ENCODE results near the gene SORCS3. TPM values are rescaled to one million over a fixed set of nuclear protein-coding genes. Genes with fewer than 3 reads are reported as not detected.
A peak's percentile ranks its signal among the peaks of the same experiment; 100 is the strongest.

SORCS3 gene
- polyA plus RNA-seq, 1 donor from 2014 or later = 9.8 TPM

- H3K9me3 ChIP-seq (ENCODE audit: low read length) = no peaks in the 10 kb centered on the region
- no peaks in the 10 kb centered on the region for H3K9me2 ChIP-seq (ENCODE audit: insufficient read depth, low read length)
- no peak overlapping the region for H2AFZ ChIP-seq (ENCODE audit: low read depth, low read length)
- peak overlapping the region; percentile 35 for H3K4me2 ChIP-seq (ENCODE audit: low read length)
- H3K4me3 ChIP-seq (ENCODE audit: low read length) = peak overlapping the region; percentile 59
- H3K27ac ChIP-seq (ENCODE audit: low read length) = no peak overlapping the region
- H4K20me1 ChIP-seq (ENCODE audit: insufficient read depth) = no peaks in the 10 kb centered on the region
- H3K79me2 ChIP-seq (replicated peaks; ENCODE audit: insufficient read depth, low read length) = no peaks in the 10 kb centered on the region
- H3K36me3 ChIP-seq (ENCODE audit: insufficient read depth, low read length) = no peaks in the 10 kb centered on the region
- H3K27me3 ChIP-seq (ENCODE audit: insufficient read depth, low read depth, low read length) = peaks cover 6% of the 10 kb centered on the region
- H3F3A ChIP-seq (ENCODE audit: insufficient read depth, low read length, poor library complexity, severe bottlenecking) = no peaks in the 10 kb centered on the region
- H3K9ac ChIP-seq (ENCODE audit: low read length) = peak overlapping the region; percentile 36
- TF ChIP-seq TAF1 (IDR thresholded peaks at IDR 0.05; ENCODE audit: low read depth) = no peak
- TF ChIP-seq EZH2 (IDR thresholded peaks at IDR 0.05; ENCODE audit: borderline replicate concordance, insufficient read depth, low read length, poor library complexity, severe bottlenecking) = no peak
- no peak for TF ChIP-seq REST (IDR thresholded peaks at IDR 0.05; ENCODE audit: borderline replicate concordance)
- TF ChIP-seq CTCF (IDR thresholded peaks at IDR 0.05; ENCODE audit: poor library complexity, severe bottlenecking) = peak; percentile 26
- TF ChIP-seq EP300 (conservative IDR thresholded peaks at IDR 0.05; ENCODE audit: poor library complexity, severe bottlenecking) = no peak
Measured at GRCh38 chr10:104680467-104681401, 39.6 kb downstream of the SORCS3 start.

- H3K4me2 ChIP-seq (ENCODE audit: low read length) = no peak overlapping the region
- peak overlapping the region; percentile 36 for H3K9ac ChIP-seq (ENCODE audit: low read length)
- TF ChIP-seq CTCF (IDR thresholded peaks at IDR 0.05; ENCODE audit: poor library complexity, severe bottlenecking) (no peak), TAF1 (IDR thresholded peaks at IDR 0.05; ENCODE audit: low read depth) (no peak), REST (IDR thresholded peaks at IDR 0.05; ENCODE audit: borderline replicate concordance) (no peak), MXI1 (conservative IDR thresholded peaks at IDR 0.05; ENCODE audit: poor library complexity, severe bottlenecking) (no peak), POLR2AphosphoS5 (IDR thresholded peaks at IDR 0.05) (no peak), EP300 (conservative IDR thresholded peaks at IDR 0.05; ENCODE audit: poor library complexity, severe bottlenecking) (no peak), SMC3 (conservative IDR thresholded peaks at IDR 0.05; ENCODE audit: poor library complexity) (no peak), RAD21 (conservative IDR thresholded peaks at IDR 0.05) (no peak), EZH2 (IDR thresholded peaks at IDR 0.05; ENCODE audit: borderline replicate concordance, insufficient read depth, low read length, poor library complexity, severe bottlenecking) (no peak)
Measured at GRCh38 chr10:104681485-104681884, 40.4 kb downstream of the SORCS3 start.

More at GRCh38 chr10:104681485-104681884, 40.4 kb downstream of the SORCS3 start:
- H3K9me3 ChIP-seq (ENCODE audit: low read length) = no peaks in the 10 kb centered on the region
- no peak overlapping the region for H3K27ac ChIP-seq (ENCODE audit: low read length)
- no peaks in the 10 kb centered on the region for H4K20me1 ChIP-seq (ENCODE audit: insufficient read depth)
- H3K4me3 ChIP-seq (ENCODE audit: low read length) = peak overlapping the region; percentile 59
- no peaks in the 10 kb centered on the region for H3K9me2 ChIP-seq (ENCODE audit: insufficient read depth, low read length)
- H3K36me3 ChIP-seq (ENCODE audit: insufficient read depth, low read length) = no peaks in the 10 kb centered on the region
- H3K79me2 ChIP-seq (replicated peaks; ENCODE audit: insufficient read depth, low read length) = no peaks in the 10 kb centered on the region
- H3K27me3 ChIP-seq (ENCODE audit: insufficient read depth, low read depth, low read length) = peaks cover 6% of the 10 kb centered on the region
- no peaks in the 10 kb centered on the region for H3F3A ChIP-seq (ENCODE audit: insufficient read depth, low read length, poor library complexity, severe bottlenecking)
- no peak overlapping the region for H2AFZ ChIP-seq (ENCODE audit: low read depth, low read length)
